ENCODE results near the gene POP7.
"Not testable (repeated sequence)": the region's sequence is repeated elsewhere in the genome, so short reads cannot be mapped to it uniquely, and the experiment has no call there.

The POP7 gene

GRCh38 chr7:100667331-100668068 is 38.4 kb upstream of the POP7 start:
- no peak for TF ChIP-seq ZFP30 (CRISPR knock-in tag; IDR thresholded peaks at IDR 0.05)
- no peak for ATAC-seq

DNA sequence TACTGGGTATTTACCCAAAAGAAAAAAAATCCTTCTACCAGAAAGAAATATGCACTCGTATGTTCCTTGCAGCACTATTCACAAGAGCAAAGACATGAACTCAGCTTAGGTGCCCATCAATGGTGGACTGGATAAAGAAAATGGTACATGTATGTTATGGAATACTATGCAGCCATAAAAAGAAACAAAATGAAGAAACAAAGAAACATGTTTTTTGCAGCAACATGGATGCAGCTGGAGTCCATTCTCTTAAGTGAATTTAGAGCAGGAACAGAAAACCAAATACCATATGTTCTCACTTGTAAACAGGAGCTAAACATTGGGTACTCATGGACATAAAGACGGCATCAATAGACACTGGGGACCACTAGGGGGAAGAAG is 37.9 kb upstream of the POP7 start:
- TF ChIP-seq TSHZ2 (CRISPR knock-in tag; IDR thresholded peaks at IDR 0.05) (no peak), ZC3H10 (CRISPR knock-in tag; IDR thresholded peaks at IDR 0.05) (no peak), CSDC2 (CRISPR knock-in tag; IDR thresholded peaks at IDR 0.05) (no peak), ZNF70 (CRISPR knock-in tag; IDR thresholded peaks at IDR 0.05) (no peak)
- no peak for ATAC-seq

DNA sequence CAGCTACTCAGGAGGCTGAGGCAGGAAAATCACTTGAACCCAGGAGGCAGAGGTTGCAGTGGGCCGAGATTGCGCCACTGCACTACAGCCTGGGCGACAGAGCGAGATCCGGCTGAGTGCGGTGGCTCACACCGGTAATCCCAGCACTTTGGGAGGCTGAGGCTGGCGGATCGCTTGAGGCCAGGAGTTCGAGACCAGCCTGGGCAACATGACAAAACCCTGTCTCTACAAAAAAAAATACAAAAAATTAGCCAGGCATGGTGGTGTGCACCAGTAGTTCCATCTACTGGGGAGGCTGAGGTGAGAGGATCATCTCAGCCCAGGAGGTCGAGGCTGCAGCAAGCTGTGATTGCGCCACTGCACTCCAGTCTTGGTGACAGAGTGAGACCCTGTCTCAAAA is 36.8 kb upstream of the POP7 start:
- ATAC-seq, result not testable (repeated sequence)

- no peak for ATAC-seq
- TF ChIP-seq ZFP3 (CRISPR knock-in tag; IDR thresholded peaks at IDR 0.05) (no peak), ZNF565 (CRISPR knock-in tag; conservative IDR thresholded peaks at IDR 0.05; ENCODE audit: low read depth) (no peak), PATZ1 (CRISPR knock-in tag; IDR thresholded peaks at IDR 0.05; ENCODE audit: borderline replicate concordance) (no peak), OSR1 (CRISPR knock-in tag; IDR thresholded peaks at IDR 0.05) (no peak), ZNF8 (CRISPR knock-in tag; IDR thresholded peaks at IDR 0.05) (no peak), ZC3H10 (CRISPR knock-in tag; IDR thresholded peaks at IDR 0.05) (no peak), ZNF70 (CRISPR knock-in tag; IDR thresholded peaks at IDR 0.05) (no peak), TOX (CRISPR knock-in tag; IDR thresholded peaks at IDR 0.05; ENCODE audit: borderline replicate concordance) (no peak), SNAI2 (CRISPR knock-in tag; IDR thresholded peaks at IDR 0.05) (no peak), RARB (CRISPR knock-in tag; IDR thresholded peaks at IDR 0.05) (no peak), TSHZ2 (CRISPR knock-in tag; IDR thresholded peaks at IDR 0.05) (no peak), ARNTL (CRISPR knock-in tag; IDR thresholded peaks at IDR 0.05; ENCODE audit: borderline replicate concordance, low read depth) (no peak), TCF4 (CRISPR knock-in tag; IDR thresholded peaks at IDR 0.05; ENCODE audit: borderline replicate concordance) (no peak), ESRRG (CRISPR knock-in tag; IDR thresholded peaks at IDR 0.05) (no peak), BACH2 (CRISPR knock-in tag; IDR thresholded peaks at IDR 0.05; ENCODE audit: borderline replicate concordance) (no peak)
- TF ChIP-seq, protein P1, sequence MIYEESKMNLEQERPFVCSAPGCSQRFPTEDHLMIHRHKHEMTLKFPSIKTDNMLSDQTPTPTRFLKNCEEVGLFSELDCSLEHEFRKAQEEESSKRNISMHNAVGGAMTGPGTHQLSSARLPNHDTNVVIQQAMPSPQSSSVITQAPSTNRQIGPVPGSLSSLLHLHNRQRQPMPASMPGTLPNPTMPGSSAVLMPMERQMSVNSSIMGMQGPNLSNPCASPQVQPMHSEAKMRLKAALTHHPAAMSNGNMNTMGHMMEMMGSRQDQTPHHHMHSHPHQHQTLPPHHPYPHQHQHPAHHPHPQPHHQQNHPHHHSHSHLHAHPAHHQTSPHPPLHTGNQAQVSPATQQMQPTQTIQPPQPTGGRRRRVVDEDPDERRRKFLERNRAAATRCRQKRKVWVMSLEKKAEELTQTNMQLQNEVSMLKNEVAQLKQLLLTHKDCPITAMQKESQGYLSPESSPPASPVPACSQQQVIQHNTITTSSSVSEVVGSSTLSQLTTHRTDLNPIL (CRISPR knock-in tag; IDR thresholded peaks at IDR 0.05; ENCODE audit: low read depth), result no peak
- TF ChIP-seq, protein P2, sequence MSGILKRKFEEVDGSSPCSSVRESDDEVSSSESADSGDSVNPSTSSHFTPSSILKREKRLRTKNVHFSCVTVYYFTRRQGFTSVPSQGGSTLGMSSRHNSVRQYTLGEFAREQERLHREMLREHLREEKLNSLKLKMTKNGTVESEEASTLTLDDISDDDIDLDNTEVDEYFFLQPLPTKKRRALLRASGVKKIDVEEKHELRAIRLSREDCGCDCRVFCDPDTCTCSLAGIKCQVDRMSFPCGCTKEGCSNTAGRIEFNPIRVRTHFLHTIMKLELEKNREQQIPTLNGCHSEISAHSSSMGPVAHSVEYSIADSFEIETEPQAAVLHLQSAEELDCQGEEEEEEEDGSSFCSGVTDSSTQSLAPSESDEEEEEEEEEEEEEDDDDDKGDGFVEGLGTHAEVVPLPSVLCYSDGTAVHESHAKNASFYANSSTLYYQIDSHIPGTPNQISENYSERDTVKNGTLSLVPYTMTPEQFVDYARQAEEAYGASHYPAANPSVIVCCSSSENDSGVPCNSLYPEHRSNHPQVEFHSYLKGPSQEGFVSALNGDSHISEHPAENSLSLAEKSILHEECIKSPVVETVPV (CRISPR knock-in tag; IDR thresholded peaks at IDR 0.05), result no peak
These were observed 35.8 kb upstream of the POP7 start for GRCh38 chr7:100670074-100670473.
